Measurements from ENCODE around the gene TSPAN33. TPM values are rescaled to one million over a fixed set of nuclear protein-coding genes. Genes with fewer than 3 reads are reported as not detected.

The TSPAN33 gene
- total RNA-seq, 1 experiment from 2014 or later = 12.4 TPM

- BruUV-seq (replicated peaks) = no TSS peak
- no peak for DNase-seq
- Mint-ChIP-seq H3K4me1 (ENCODE audit: low read depth, unreplicated experiment) (no peaks in the 10 kb centered on the region), H3K27ac (ENCODE audit: unreplicated experiment) (no peak overlapping the region), H3K36me3 (ENCODE audit: insufficient read depth, unreplicated experiment) (no peaks in the 10 kb centered on the region), H3K4me3 (ENCODE audit: low read depth, unreplicated experiment) (no peak overlapping the region), H3K9me3 (ENCODE audit: low read depth, unreplicated experiment) (no peaks in the 10 kb centered on the region), H3K27me3 (ENCODE audit: unreplicated experiment) (peaks cover 38% of the 10 kb centered on the region)
- intact Hi-C loops (cut with micrococcal nuclease; ENCODE audit: unreplicated experiment) = no loop called here
- CTCF ChIA-PET = no interaction called here
- TF ChIP-seq CTCF (IDR thresholded peaks at IDR 0.05; ENCODE audit: unreplicated experiment) = no peak
Measured at GRCh38 chr7:129205126-129205818, 60.8 kb downstream of the TSPAN33 start.

GRCh38 chr7:129205987-129206785 is 61.7 kb downstream of the TSPAN33 start:
- Mint-ChIP-seq H3K9me3 (ENCODE audit: low read depth, unreplicated experiment) (no peaks in the 10 kb centered on the region), H3K4me3 (ENCODE audit: low read depth, unreplicated experiment) (no peak overlapping the region), H3K27me3 (ENCODE audit: unreplicated experiment) (peaks cover 47% of the 10 kb centered on the region), H3K36me3 (ENCODE audit: insufficient read depth, unreplicated experiment) (no peaks in the 10 kb centered on the region), H3K4me1 (ENCODE audit: low read depth, unreplicated experiment) (no peaks in the 10 kb centered on the region), H3K27ac (ENCODE audit: unreplicated experiment) (no peak overlapping the region)
- TF ChIP-seq CTCF (IDR thresholded peaks at IDR 0.05; ENCODE audit: unreplicated experiment) = no peak
- intact Hi-C loops (cut with micrococcal nuclease; ENCODE audit: unreplicated experiment) = no loop called here
- BruUV-seq (replicated peaks) = no TSS peak
- DNase-seq = no peak
- CTCF ChIA-PET = no interaction called here

DNA sequence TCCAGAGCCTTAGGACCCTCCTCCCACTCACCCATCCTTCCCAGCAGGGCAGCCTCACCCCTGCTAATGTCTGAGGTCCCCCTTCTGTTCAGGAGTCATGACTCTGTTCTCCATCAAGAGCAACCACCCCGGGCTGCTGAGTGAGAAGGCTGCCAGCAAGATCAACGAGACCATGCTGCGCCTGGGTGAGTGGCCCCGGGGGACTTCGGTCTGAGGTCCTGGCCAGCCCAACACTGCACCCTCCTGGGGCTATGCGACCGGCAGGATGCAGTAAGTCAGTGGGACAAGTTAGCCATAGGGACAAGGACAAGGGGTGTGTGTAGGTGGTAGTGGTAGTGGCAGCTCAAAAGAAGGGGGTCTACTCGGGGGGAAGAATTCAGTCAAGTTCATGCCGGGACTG is 64.2 kb downstream of the TSPAN33 start:
- no TSS peak for BruUV-seq (replicated peaks)
- CTCF ChIA-PET = interaction anchor here (1.7 kb wide), 1 partner anchor 45 kb away, joined by 6 read pairs; no protein-coding TSS in a partner anchor

More for the DNA sequence above, 64.2 kb downstream of the TSPAN33 start:
- intact Hi-C loops (cut with micrococcal nuclease; ENCODE audit: unreplicated experiment) = no loop called here
- no peak overlapping the region for H3K27ac Mint-ChIP-seq (ENCODE audit: unreplicated experiment)
- peaks cover 2% of the 10 kb centered on the region for H3K4me1 Mint-ChIP-seq (ENCODE audit: low read depth, unreplicated experiment)
- no peaks in the 10 kb centered on the region for H3K36me3 Mint-ChIP-seq (ENCODE audit: insufficient read depth, unreplicated experiment)
- no peak for DNase-seq
- peaks cover 34% of the 10 kb centered on the region for H3K27me3 Mint-ChIP-seq (ENCODE audit: unreplicated experiment)
- TF ChIP-seq CTCF (IDR thresholded peaks at IDR 0.05; ENCODE audit: unreplicated experiment) = no peak
- H3K4me3 Mint-ChIP-seq (ENCODE audit: low read depth, unreplicated experiment) = no peak overlapping the region
- no peaks in the 10 kb centered on the region for H3K9me3 Mint-ChIP-seq (ENCODE audit: low read depth, unreplicated experiment)
